SU-DHL-6 (cell line): Measurements from ENCODE around the gene SOX13.

Source experiments
- EZH2phosphoT487 ChIP-seq: fragments of 200-600 bp; sonication (generic), shearing (Covaris generic); conservative IDR thresholded peaks from 2 replicates; pipeline ENCODE4 v1.6.1; 2018; ENCODE audit warnings: mild to moderate bottlenecking, antibody characterized with exemption, low read length, moderate library complexity, mixed read lengths
- TF ChIP-seq, protein P1 (sequence below): fragments of 200-600 bp; sonication (generic); IDR thresholded peaks from one replicate; pipeline ENCODE4 v1.5.1; 2017; ENCODE audit warnings: antibody characterized with exemption, mild to moderate bottlenecking, low read length, moderate library complexity; ENCODE audit not compliant: insufficient read depth, poor library complexity, severe bottlenecking

DNA sequence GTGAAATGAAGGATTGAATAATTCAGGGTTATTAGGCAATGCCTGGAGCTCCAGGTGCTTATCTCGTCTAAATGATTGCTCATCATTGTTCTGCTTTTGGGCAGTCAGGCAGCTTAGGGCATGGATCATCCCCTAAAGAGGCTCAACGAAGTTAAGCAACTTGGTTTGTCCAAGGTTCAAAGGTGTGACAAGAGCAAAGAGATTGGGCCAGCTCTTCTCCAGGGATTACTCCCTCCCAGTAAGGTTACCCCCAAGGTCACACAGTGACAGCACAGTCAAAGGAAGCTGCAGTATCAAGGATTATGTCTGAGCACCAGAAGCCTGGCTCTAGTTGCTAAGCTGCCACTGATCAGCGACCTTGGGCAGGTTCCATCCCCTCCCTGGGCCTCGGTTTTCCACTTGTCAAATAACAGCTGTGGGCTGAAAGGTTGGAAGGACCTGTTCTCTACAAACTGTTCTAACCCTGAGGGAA is 72.2 kb downstream of the SOX13 start:
- TF ChIP-seq, protein P1, sequence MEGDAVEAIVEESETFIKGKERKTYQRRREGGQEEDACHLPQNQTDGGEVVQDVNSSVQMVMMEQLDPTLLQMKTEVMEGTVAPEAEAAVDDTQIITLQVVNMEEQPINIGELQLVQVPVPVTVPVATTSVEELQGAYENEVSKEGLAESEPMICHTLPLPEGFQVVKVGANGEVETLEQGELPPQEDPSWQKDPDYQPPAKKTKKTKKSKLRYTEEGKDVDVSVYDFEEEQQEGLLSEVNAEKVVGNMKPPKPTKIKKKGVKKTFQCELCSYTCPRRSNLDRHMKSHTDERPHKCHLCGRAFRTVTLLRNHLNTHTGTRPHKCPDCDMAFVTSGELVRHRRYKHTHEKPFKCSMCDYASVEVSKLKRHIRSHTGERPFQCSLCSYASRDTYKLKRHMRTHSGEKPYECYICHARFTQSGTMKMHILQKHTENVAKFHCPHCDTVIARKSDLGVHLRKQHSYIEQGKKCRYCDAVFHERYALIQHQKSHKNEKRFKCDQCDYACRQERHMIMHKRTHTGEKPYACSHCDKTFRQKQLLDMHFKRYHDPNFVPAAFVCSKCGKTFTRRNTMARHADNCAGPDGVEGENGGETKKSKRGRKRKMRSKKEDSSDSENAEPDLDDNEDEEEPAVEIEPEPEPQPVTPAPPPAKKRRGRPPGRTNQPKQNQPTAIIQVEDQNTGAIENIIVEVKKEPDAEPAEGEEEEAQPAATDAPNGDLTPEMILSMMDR: no peak
- no peak for TF ChIP-seq EZH2phosphoT487
